Lung (tissue), 12 donors: ENCODE results near the gene FBXO44. TPM values are rescaled to one million over a fixed set of nuclear protein-coding genes. Genes with fewer than 3 reads are reported as not detected.

Experiments
- ATAC-seq: fragments of 200-7000 bp; cut with Tn5 transposase; one replicate; pipeline ENCODE4 v1.9.1; 2020; ENCODE audit warnings: moderate number of reproducible peaks; ENCODE audit not compliant: insufficient read depth, low FRiP score
- DNase-seq, 3 donors: peaks; one replicate each; pipeline ENCODE4 v3.0.0-alpha.2; 2013 to 2017
- H3K27ac ChIP-seq, 2 donors: one replicate each; pipeline ENCODE4 v1.5.1; 2013; ENCODE audit warnings: mild to moderate bottlenecking in 2 of 2, moderate library complexity in 2 of 2, control low read depth in 1 of 2, inconsistent platforms in 1 of 2, low read depth in 1 of 2, low read length in 1 of 2
- H3K27me3 ChIP-seq, 3 donors: one replicate each; pipeline ENCODE4 v1.5.1; 2013; ENCODE audit warnings: low read length in 2 of 3; ENCODE audit not compliant: control insufficient read depth in 3 of 3, insufficient read depth in 3 of 3
- H3K36me3 ChIP-seq, 4 donors: one replicate each; pipeline ENCODE4 v1.5.1; 2013; ENCODE audit warnings: low read length in 4 of 4, mild to moderate bottlenecking in 1 of 4, moderate library complexity in 1 of 4; ENCODE audit not compliant: control insufficient read depth in 4 of 4, insufficient read depth in 4 of 4
- H3K4me1 ChIP-seq, 5 donors: one replicate each; pipeline ENCODE4 v1.5.1; 2013; ENCODE audit warnings: low read length in 5 of 5, mild to moderate bottlenecking in 2 of 5, moderate library complexity in 1 of 5; ENCODE audit not compliant: control insufficient read depth in 5 of 5, insufficient read depth in 5 of 5
- H3K4me3 ChIP-seq: one replicate; pipeline ENCODE4 v1.5.1; 2013; ENCODE audit warnings: mild to moderate bottlenecking, control low read depth, moderate library complexity
- H3K9ac ChIP-seq, 2 donors: one replicate each; pipeline ENCODE4 v1.5.1; 2013; ENCODE audit warnings: low read length in 2 of 2, control low read depth in 1 of 2; ENCODE audit not compliant: insufficient read depth in 1 of 2
- H3K9me3 ChIP-seq, 4 donors: one replicate each; pipeline ENCODE4 v1.5.1; 2013; ENCODE audit warnings: low read length in 3 of 4, mild to moderate bottlenecking in 1 of 4, moderate library complexity in 1 of 4; ENCODE audit not compliant: control insufficient read depth in 4 of 4, insufficient read depth in 3 of 4
- WGBS, 2 donors: extraction: QIAGEN DNeasy Blood & Tissue Kit; methylation state at CpG; one replicate each; pipeline ENCODE4 v1.1.7; 2013; 5-methylcytosine and 5-hydroxymethylcytosine counted together
- polyA plus RNA-seq, 2 donors: library from polyadenylated mRNA; stranded (reverse); fragments of 200-250 nt; gene quantifications; one replicate each; pipeline ENCODE4 v1.2.1, GENCODE V29; 2013
- total RNA-seq, 2 donors: library from RNA; depleted of rRNA in 1 of 2; stranded (reverse); fragments of >200 nt in 1 of 2; gene quantifications; one replicate each; pipeline ENCODE4 v1.2.1, GENCODE V29; 2014 to 2021
- TF ChIP-seq, protein P1 (sequence below): IDR thresholded peaks from 2 replicates; pipeline ENCODE4 v1.5.1; 2012; ENCODE audit warnings: mild to moderate bottlenecking; ENCODE audit errors: control extremely low read depth, extremely low read depth
- donor health status: control.
- donor health status: control.
- donor health status: Bipolar disorder and iron deficiency.
- donor health status: healthy.
- donor health status: DM: yes; HTN: yes; CAD: no.

The FBXO44 gene
- total and polyA plus RNA-seq, 4 donors, result 10.6 to 19.6 (median 14.2) TPM

DNA sequence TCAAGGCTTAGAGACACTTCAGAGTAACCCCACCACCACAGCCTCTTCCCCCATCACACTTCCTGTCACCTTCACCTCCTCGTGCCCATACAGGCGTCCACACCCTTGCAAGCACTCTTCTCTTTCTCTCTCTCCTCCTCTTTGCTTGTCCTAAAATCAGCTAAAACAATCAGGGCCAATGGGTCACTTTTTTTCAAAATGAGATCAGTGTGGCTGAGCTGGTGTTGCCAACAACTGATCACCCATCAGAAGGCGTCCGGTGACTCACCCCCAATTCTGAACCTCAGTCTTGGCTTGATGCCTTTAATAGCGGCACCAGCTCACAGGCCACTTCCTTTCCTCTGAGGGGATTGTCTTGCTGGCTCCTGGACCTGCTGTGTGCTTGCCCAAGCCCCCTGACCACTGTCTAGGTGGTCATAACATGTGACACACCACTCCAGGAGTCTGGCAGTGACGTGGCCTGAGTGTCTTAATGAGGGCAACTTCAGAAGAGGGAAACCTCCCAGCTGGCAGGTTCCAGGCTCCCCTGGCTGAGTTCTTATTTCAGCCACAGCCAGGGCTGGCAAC, 38.4 kb downstream of the FBXO44 start:
- H3K4me1 ChIP-seq, result peaks cover 0 to 12% (median 7%) of the 10 kb centered on the region in 5 donors
- TF ChIP-seq, protein P1, sequence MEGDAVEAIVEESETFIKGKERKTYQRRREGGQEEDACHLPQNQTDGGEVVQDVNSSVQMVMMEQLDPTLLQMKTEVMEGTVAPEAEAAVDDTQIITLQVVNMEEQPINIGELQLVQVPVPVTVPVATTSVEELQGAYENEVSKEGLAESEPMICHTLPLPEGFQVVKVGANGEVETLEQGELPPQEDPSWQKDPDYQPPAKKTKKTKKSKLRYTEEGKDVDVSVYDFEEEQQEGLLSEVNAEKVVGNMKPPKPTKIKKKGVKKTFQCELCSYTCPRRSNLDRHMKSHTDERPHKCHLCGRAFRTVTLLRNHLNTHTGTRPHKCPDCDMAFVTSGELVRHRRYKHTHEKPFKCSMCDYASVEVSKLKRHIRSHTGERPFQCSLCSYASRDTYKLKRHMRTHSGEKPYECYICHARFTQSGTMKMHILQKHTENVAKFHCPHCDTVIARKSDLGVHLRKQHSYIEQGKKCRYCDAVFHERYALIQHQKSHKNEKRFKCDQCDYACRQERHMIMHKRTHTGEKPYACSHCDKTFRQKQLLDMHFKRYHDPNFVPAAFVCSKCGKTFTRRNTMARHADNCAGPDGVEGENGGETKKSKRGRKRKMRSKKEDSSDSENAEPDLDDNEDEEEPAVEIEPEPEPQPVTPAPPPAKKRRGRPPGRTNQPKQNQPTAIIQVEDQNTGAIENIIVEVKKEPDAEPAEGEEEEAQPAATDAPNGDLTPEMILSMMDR, result no peak
- peaks cover 8 to 19% (median 13%) of the 10 kb centered on the region in 3 donors for H3K27me3 ChIP-seq
- peaks cover 0 to 1% (median 0%) of the 10 kb centered on the region in 4 donors for H3K9me3 ChIP-seq
- H3K4me3 ChIP-seq, result no peak overlapping the region
- H3K27ac ChIP-seq, result no peak overlapping the region
- H3K9ac ChIP-seq, result no peak overlapping the region
- WGBS, 2 donors, result 3 to 14% methylated on average over 6 of the region's 6 CpGs
- peak; percentile 73 for ATAC-seq
- DNase-seq, result peak in 2 of 3 donors; percentile 27 to 46
- H3K36me3 ChIP-seq, result no peaks in the 10 kb centered on the region

DNA sequence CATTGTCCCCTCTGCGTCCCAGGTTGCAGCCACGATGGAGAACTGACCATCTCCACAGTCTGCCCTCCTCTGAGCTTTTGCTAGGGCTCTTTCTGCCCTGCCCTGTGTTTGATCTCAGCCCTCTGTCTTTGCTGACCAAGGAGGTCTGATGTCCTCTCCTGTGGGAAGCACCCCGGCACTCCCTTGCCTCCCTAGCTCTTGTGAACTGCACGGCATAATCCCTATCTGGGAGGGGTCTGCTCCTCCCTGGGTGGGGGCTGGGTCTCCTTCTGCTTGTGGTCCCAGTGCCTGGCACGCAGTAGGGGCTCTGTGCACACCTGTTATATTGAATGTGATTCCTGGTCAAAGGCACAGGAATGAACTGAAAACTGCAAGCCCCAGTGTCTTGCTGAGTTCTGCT, 39.2 kb downstream of the FBXO44 start:
- no peak for DNase-seq
- H3K4me1 ChIP-seq, result peaks cover 0 to 12% (median 7%) of the 10 kb centered on the region in 5 donors
- 64 to 68% methylated on average over 5 of the region's 5 CpGs for WGBS, 2 donors
- H3K4me3 ChIP-seq, result no peak overlapping the region
- H3K36me3 ChIP-seq, result no peaks in the 10 kb centered on the region
- TF ChIP-seq, protein P1, result no peak
- no peak overlapping the region for H3K27ac ChIP-seq
- no peak for ATAC-seq
- peaks cover 8 to 19% (median 13%) of the 10 kb centered on the region in 3 donors for H3K27me3 ChIP-seq
- H3K9me3 ChIP-seq, result no peaks in the 10 kb centered on the region
- no peak overlapping the region for H3K9ac ChIP-seq

DNA sequence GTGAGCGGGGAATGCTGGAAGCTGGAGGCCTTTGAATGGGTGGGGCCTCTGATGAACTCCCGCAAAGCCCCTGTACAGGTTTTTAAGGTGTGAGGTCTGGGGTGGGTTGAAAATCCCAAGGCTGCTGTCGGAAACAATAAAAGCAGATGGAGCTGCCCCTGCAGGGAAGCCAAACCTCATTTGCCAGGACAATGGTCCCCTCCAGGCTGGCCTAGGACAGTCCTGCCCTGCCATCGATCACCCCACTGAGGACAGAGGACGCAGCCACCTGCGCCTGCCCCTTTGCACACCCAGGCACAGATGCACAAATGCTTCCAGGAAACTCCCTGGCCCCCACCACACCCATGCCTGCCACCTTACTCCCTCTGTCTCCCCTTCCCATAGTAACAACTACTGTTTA, 41.2 kb downstream of the FBXO44 start:
- Histone ChIP-seq H3K4me3 (no peak overlapping the region), H3K27me3 (peaks cover 0 to 15% (median 13%) of the 10 kb centered on the region in 3 donors), H3K27ac (no peak overlapping the region), H3K4me1 (peaks cover 0 to 6% (median 3%) of the 10 kb centered on the region in 5 donors), H3K9ac (no peak overlapping the region), H3K36me3 (no peaks in the 10 kb centered on the region), H3K9me3 (no peaks in the 10 kb centered on the region)
- TF ChIP-seq, protein P1, result no peak
- 84 to 96% methylated on average over 6 of the region's 6 CpGs for WGBS, 2 donors
- ATAC-seq (no peak), DNase-seq (no peak)
